ENCODE results near the gene MUL1. TPM values are rescaled to one million over a fixed set of nuclear protein-coding genes. Genes with fewer than 3 reads are reported as not detected.

The MUL1 gene
- total and polyA plus RNA-seq, 2 of the 4 experiments (the other 2 are of a cell fraction), result 20.7 to 21.1 TPM

DNA sequence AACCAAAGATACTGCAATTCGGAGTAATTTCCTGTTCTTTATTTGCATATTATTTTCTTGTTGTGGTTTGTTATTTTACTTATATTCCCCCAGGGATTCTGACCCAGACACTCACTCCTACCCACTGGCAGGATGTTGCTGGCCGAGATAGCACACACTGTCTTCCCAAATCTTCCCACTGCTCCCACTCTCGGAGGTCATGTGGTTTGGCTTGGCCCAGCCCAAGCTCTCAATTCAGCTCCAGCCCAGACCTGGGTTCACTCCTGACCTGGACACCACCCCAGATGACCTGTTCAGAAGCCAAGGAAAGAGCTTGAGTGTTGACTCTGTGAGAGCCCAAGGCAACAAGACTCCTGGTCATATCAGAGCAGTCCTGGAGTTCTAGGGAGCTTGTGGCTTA, 43.2 kb upstream of the MUL1 start:
- H2AK5ac ChIP-seq (ENCODE audit: low read depth, low read length), result no peak overlapping the region
- intact Hi-C loops (cut with micrococcal nuclease), result no loop called here
- no peak overlapping the region for H4K91ac ChIP-seq (ENCODE audit: insufficient read depth, low read depth, low read length)
- no peaks in the 10 kb centered on the region for H3K9me1 ChIP-seq (ENCODE audit: insufficient read depth, low read length)
- TF ChIP-seq MXI1 (IDR thresholded peaks at IDR 0.05; ENCODE audit: borderline replicate concordance, low read depth, low read length), result no peak
- TF ChIP-seq, protein P1, sequence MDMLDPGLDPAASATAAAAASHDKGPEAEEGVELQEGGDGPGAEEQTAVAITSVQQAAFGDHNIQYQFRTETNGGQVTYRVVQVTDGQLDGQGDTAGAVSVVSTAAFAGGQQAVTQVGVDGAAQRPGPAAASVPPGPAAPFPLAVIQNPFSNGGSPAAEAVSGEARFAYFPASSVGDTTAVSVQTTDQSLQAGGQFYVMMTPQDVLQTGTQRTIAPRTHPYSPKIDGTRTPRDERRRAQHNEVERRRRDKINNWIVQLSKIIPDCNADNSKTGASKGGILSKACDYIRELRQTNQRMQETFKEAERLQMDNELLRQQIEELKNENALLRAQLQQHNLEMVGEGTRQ (IDR thresholded peaks at IDR 0.05; ENCODE audit: low read depth, low read length), result no peak
- TF ChIP-seq SMC3 (IDR thresholded peaks at IDR 0.05; ENCODE audit: low read depth, low read length), result no peak
- dilution Hi-C loops (cut with HindIII; ENCODE audit: low sequenced_read_pairs, unreplicated experiment), result no loop called here
- no peak overlapping the region for H2BK5ac ChIP-seq (ENCODE audit: low read depth, low read length, poor library complexity, severe bottlenecking)
- H2BK20ac ChIP-seq (ENCODE audit: low read depth, low read length), result no peak overlapping the region
- H3K36me3 ChIP-seq (ENCODE audit: control insufficient read depth, insufficient read depth, low read length), result no peaks in the 10 kb centered on the region
- no peaks in the 10 kb centered on the region; the same call in 1 of the 2 replicates for H4K20me1 ChIP-seq (ENCODE audit: insufficient read depth, low read length)
- H3K18ac ChIP-seq (ENCODE audit: low read depth, low read length), result no peak overlapping the region
- DNase-seq, result no peak
- H4K5ac ChIP-seq (ENCODE audit: low read depth, low read length), result no peak overlapping the region
- no peak overlapping the region for H3K56ac ChIP-seq (ENCODE audit: extremely low read depth, insufficient read depth, low read length)
- H3K9me3 ChIP-seq (ENCODE audit: control insufficient read depth, insufficient read depth, low read length), result no peaks in the 10 kb centered on the region
- no TSS peak for BruUV-seq (replicated peaks)
- H4K8ac ChIP-seq (ENCODE audit: low read depth in 2 of 2, low read length in 2 of 2), result no peak overlapping the region
- ChIA-PET CTCF (no interaction called here), POLR2A (ENCODE audit: unreplicated experiment) (interaction anchor here (0.6 kb wide), 1 partner anchor 1249 kb away, joined by 4 read pairs; no protein-coding TSS in a partner anchor)
- no peak for ATAC-seq (ENCODE audit: low read depth)
- no peak overlapping the region for H3K14ac ChIP-seq (replicated peaks; ENCODE audit: low read depth, low read length)
- H3K4me3 ChIP-seq (ENCODE audit: insufficient read depth, low read depth, low read length), result no peak overlapping the region
- H3K27me3 ChIP-seq (ENCODE audit: control insufficient read depth, insufficient read depth, low read length), result peaks cover 77% of the 10 kb centered on the region
- H3K79me1 ChIP-seq (ENCODE audit: low read depth in 1 of 2, low read length in 2 of 2), result no peaks in the 10 kb centered on the region
- no peak overlapping the region for H2BK120ac ChIP-seq (ENCODE audit: low read depth, low read length)
- in situ Hi-C loops (cut with MboI; ENCODE audit: low sequenced_read_pairs), result no loop called here
- H3K4me2 ChIP-seq (ENCODE audit: low read depth, low read length), result no peak overlapping the region
- no peak overlapping the region for H2AFZ ChIP-seq (replicated peaks; ENCODE audit: low read length, poor library complexity)
- no peak overlapping the region for H3K23ac ChIP-seq (ENCODE audit: low read depth, low read length)
- H2AK9ac ChIP-seq (replicated peaks; ENCODE audit: low read depth, low read length, poor library complexity), result no peak overlapping the region
- H3K4me1 ChIP-seq (ENCODE audit: control insufficient read depth, insufficient read depth, low read length), result no peaks in the 10 kb centered on the region
- H3K4ac ChIP-seq (ENCODE audit: low read depth, low read length), result no peak overlapping the region
- WGBS, 2 experiments (ENCODE audit: extremely low coverage in 2 of 2, insufficient read length in 1 of 2), result no CpG with 5 or more reads among the region's 3 CpGs
- H3K27ac ChIP-seq (ENCODE audit: insufficient read depth, low read length), result no peak overlapping the region
- H2BK15ac ChIP-seq (ENCODE audit: low read depth, low read length), result no peak overlapping the region
- H3K9ac ChIP-seq (ENCODE audit: low read depth, low read length), result no peak overlapping the region

Data from IMR-90 (cell line).